Posterior cingulate gyrus (tissue), 11 donors: ENCODE results near the gene SLC6A9.
A peak's percentile ranks its signal among the peaks of the same experiment; 100 is the strongest.

Experiments used
- DNase-seq, 10 donors: peaks; one replicate each; pipeline versions ENCODE4 v3.0.0 to v3.0.0-alpha.2; 2020 to 2021; ENCODE audit warnings: mixed read lengths in 3 of 10
- intact Hi-C: fragments of 100-400 bp; cut with DNase I; formaldehyde crosslinking; loops from one replicate; pipeline ENCODE4 v1.15.1; 2023

The SLC6A9 gene

GRCh38 chr1:43976045-43976444 lies 55.2 kb downstream of the SLC6A9 start:
- intact Hi-C loops = no loop called here
- DNase-seq = peak in 2 of 10 donors; percentile 17 to 37

DNA sequence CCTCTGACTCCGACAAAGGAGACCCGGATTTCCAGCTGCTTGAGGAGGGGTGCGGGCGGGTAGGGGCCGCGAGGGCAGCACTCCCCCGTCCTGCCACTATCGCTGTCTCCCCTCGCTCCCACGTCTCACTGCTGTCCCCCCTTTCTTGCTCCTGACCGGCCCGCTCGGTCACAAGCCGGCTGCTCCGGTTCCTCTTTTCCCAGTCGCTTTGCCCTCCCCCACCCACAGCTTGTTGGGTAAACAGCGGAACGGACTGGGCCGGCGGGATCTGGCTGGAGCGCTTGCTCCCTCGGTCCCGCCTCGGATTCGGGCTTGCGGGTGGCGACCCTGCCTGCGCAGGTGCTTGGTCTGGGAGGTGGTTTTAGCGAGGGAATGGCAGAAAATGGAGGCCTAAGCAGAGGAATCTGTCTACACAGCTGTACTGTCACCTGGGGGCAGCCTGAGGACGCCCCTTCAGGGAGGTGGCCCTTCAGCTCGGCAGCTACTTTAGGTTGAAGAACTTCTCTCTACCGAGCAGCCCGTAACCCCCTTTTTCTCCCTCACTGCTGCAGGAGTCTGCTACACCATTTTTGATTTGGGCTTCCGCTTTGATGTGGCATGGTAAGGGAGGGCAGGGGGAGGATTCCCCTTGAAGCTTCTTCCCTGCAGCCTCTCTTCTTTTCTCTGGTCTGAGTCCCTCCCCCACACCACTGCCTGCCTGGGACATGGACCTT lies 55.9 kb downstream of the SLC6A9 start:
- DNase-seq = peak in 6 of 10 donors; percentile 46 to 88 (median 64)
- intact Hi-C loops = loop anchor here (2.0 kb wide), 1 partner anchor 29 kb away; the partner anchor contains the start of gene IPO13

GRCh38 chr1:43974443-43975248 lies 56.6 kb downstream of the SLC6A9 start, which contains the start of gene ATP6V0B:
ATP6V0B (plus strand) TSS chr1:43974960; CDS start chr1:43975041, 81 bp downstream.
- intact Hi-C loops = loop anchor here (2.0 kb wide), 1 partner anchor 28 kb away; the partner anchor contains the start of gene IPO13

DNA sequence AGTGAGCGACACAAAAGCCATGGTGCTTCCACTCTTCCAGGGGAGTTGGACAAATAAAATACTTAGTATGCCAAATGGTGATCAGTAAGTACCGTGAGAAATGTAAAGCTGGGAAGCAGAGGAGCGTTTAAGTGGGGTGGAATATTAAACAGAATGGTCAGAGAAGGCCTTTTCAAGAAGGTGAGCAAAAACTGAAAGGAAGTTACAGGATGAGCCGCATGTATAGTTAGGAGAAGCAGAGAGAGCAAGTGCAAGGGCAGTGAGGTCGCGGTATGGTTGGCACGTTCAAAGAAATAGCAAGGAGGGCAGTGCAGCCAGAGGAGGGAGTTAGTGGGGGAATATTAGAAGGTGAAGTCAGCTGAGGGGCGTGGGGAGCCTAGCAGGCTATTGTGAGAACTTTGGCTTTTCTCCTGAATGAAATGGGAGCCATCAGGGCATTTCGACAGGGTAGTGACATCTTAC lies 57.2 kb downstream of the SLC6A9 start:
- intact Hi-C loops = loop anchor here (2.0 kb wide), 1 partner anchor 27 kb away; the partner anchor contains the start of gene IPO13
- DNase-seq = peak in 1 of 10 donors; percentile 39

More at GRCh38 chr1:43974443-43975248, 56.6 kb downstream of the SLC6A9 start, which contains the start of gene ATP6V0B:
- DNase-seq = peak; percentile 97 to 100 (median 99)

GRCh38 chr1:43971336-43971980 lies 59.8 kb downstream of the SLC6A9 start:
- intact Hi-C loops = no loop called here
- DNase-seq = peak in 3 of 10 donors; percentile 39 to 72 (median 63)

GRCh38 chr1:43970911-43971310 lies 60.4 kb downstream of the SLC6A9 start:
- intact Hi-C loops = no loop called here
- DNase-seq = peak in 3 of 10 donors; percentile 24 to 78 (median 59)

DNA sequence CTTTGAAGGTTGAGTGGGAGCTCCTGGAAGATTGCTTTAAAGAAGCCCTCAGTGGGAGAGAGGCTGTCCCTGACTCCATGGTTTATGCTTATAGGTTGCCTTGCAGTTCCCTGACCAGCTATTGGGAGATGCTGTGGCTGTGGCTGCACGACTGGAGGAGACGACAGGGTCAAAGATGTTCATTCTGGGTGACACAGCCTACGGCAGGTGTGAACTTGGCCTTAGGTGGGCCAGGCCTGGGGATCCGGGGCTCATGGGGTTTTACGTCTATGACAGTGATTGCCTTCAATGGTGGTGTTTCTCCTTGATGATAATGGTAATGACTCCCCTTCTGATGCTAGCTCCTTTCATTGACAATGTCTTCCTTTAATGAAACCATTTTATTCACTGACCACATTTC lies 60.8 kb downstream of the SLC6A9 start:
- intact Hi-C loops = no loop called here

DNA sequence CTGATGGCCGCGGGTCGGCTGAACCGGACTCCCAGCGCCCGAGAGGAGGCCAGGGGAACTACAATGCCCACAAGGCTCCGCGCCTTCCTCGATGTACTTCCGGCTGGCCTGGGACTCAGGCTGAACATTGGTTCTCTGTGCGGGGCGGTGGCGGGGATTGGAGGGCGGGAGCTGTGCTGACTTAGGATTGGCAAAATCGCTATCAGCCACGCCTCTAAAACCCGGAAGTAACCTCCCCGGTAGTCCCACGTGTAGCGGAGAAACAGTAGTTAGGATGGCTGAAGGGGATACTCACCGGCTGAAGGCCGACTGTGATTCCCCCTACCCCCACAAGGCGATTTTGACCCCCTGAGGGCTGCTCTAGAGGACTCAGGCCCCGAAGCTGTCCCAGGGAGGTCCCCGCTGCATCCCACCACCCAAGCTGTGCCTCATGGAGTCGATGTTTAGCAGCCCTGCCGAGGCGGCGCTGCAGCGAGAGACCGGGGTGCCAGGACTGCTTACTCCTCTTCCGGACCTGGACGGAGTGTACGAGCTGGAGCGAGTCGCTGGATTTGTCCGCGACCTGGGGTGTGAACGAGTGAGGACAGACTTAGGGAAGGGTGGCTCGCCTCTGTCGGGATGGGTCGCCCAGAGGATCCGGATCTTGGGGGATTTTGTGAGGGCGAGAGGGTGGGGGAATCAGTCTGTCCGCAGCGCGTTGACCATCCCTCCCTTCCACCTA lies 61.4 kb downstream of the SLC6A9 start, which contains the start of gene DPH2:
DPH2 (plus strand) TSS at position 265 of the 721 bp plus-strand sequence; CDS start at position 431, 166 bp downstream.
- peak; percentile 97 to 99 (median 98) for DNase-seq
- intact Hi-C loops = no loop called here

More for the DNA sequence above, 60.8 kb downstream of the SLC6A9 start:
- peak in 2 of 10 donors; percentile 50 to 67 for DNase-seq

GRCh38 chr1:43969416-43969745 lies 61.9 kb downstream of the SLC6A9 start:
- intact Hi-C loops = no loop called here
- peak in 1 of 10 donors; percentile 66 for DNase-seq

DNA sequence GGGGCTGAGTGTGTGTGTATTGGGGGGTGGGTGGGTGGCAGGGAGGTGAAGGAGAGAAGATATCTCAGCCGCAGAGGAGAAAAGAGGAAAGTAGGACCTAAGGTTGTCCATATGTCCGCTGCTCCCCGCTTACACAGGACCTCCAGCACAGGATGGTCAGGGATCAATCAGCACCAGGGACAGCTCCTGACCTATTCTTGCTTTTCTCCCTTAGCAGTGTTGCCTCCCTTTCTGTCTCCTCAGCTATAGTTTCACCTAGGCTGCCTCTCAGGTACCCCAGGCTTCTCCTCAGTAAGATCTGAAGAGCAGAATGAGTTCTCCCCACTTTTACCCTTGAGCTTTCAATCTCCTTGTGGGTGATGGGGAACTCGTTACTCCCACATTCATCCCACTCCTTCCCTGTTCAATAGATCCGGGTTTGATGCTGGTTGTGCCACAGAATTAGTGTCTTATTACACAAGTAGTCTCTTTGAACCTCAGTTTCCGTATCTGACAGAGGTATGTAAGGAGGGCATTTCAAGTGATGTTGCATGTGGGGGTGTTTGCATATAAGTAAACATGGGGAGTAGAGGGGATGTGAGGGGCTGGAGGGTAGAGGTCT lies 62.8 kb downstream of the SLC6A9 start:
- intact Hi-C loops = no loop called here
- peak in 1 of 10 donors; percentile 24 for DNase-seq

DNA sequence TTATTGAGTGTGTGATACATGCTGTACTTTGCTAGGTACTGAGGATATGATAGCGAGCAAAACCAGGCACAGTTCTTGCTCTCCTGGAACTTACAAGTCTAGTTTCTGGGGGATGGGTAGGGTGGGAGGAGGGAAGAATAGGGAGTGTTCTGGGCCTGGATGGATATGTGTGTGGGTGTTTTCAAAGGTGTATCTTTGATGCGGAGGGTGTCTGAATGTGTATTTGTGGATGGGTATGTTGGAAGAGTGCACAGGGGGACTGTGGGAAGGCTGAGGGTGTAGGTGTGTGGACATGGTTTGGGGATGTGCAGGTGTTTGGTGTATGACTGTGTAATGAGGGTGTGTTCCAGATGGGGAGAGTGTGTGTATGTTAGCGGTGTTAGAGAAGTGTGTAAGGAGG lies 65.9 kb downstream of the SLC6A9 start:
- intact Hi-C loops = no loop called here
- no peak for DNase-seq

- intact Hi-C loops = no loop called here
- peak in 1 of 10 donors; percentile 33 for DNase-seq
Observed at GRCh38 chr1:43963890-43964289, 67.4 kb downstream of the SLC6A9 start.

DNA sequence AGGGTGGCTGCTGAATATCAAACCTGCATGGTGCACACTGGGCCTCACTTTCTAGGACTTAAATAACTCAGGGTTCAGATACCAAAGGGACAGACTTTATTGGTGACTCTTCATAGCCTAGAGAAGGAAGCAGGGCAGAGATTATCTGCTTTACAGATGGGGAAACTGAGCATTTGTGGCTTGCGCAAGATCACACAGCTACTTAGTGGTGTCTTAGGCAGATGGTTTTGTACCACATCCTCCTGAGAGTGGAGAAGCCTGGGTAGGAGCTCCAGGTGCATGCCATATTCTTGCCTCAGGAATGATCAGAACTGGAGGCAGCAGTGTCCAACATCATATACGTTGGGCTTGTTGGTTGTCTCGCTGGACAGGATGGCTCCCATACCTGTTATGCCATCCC lies 68.3 kb downstream of the SLC6A9 start:
- intact Hi-C loops = no loop called here
- DNase-seq = no peak

DNA sequence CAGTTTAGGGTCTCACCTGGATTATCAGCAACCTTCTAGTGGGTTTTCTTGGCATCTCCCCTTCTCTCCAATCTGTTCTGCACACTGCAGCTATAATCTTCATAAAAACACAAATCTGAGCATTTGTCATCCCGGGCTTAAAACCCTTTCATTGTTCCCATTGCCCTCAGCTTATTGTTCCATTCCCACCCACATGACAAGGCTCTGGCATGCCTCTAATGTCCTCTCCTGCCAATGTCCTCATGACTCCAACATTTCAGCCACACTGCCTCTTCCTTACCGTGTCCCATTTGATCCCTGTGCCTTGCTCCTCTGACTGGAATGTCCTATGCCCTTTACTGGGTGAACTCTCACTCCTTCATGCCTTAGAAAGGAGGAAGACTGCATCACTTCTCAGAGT lies 68.9 kb downstream of the SLC6A9 start:
- intact Hi-C loops = no loop called here
- peak in 2 of 10 donors; percentile 12 to 54 for DNase-seq

- intact Hi-C loops = no loop called here
- DNase-seq = peak in 1 of 10 donors; percentile 23
Observed at GRCh38 chr1:43961692-43962091, 69.6 kb downstream of the SLC6A9 start.

DNA sequence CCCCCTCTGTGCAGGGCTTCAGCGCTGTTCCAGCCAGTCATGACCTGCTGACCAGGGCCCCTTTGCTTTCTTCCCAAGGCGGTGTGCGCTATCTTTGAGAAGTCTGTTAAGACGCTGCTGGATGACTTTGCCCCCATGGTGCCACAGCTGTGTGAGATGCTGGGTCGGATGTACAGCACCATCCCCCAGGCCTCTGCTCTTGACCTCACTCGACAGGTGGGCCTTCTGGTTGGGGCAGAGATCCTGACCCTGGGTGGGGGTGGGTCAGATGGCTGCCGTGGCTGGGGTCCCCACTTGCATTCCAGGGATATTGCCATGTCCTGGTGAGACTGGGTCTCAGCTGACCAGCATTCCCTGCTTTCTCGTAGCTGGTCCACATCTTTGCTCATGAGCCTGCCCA lies 70.5 kb downstream of the SLC6A9 start:
- intact Hi-C loops = no loop called here
- peak in 2 of 10 donors; percentile 55 to 62 for DNase-seq

- intact Hi-C loops = no loop called here
- peak in 2 of 10 donors; percentile 9 to 37 for DNase-seq
Observed at GRCh38 chr1:43958351-43959255, 72.7 kb downstream of the SLC6A9 start.

- peak in 2 of 10 donors; percentile 52 to 55 for DNase-seq
- intact Hi-C loops = no loop called here
Observed at GRCh38 chr1:43957407-43958040, 73.7 kb downstream of the SLC6A9 start.
